ENCODE data around the gene EDNRA.

The EDNRA gene

DNA sequence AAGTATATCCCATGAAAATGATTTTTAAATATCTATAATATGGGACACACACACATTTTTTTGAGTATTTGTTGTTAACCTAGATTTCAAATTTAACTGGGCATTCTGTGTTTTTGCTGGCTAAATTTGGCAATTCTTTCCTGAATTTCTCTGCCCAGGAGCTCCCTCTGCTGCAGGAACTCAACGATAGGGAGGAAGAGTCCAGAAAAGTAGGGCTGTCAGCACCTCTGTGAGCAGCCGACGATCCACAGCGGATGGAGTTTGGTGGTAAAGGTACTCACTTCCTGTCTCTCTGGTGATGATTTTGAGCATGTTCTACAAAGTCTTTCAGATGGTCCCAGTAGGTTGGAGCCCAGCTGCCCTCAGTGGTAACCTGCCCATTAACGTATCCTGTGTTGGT lies 113.2 kb downstream of the EDNRA start:
- TF ChIP-seq EZH2phosphoT487 (IDR thresholded peaks at IDR 0.05; ENCODE audit: borderline replicate concordance, low read length) (no peak), CTCF (IDR thresholded peaks at IDR 0.05; ENCODE audit: low read depth, low read length, poor library complexity, severe bottlenecking) (no peak)
- no peaks in the 10 kb centered on the region for H3K4me1 ChIP-seq (ENCODE audit: control insufficient read depth, low read length)
- no peaks in the 10 kb centered on the region for H3K9me3 ChIP-seq (ENCODE audit: control insufficient read depth, insufficient read depth, low read length)
- no peaks in the 10 kb centered on the region for H3K79me2 ChIP-seq (ENCODE audit: control insufficient read depth, low read length)
- no peak overlapping the region for H3K4me2 ChIP-seq (ENCODE audit: low read length)
- H4K20me1 ChIP-seq (ENCODE audit: control insufficient read depth, insufficient read depth, low read depth, low read length), result no peaks in the 10 kb centered on the region
- no peaks in the 10 kb centered on the region for H3F3A ChIP-seq (ENCODE audit: control insufficient read depth, insufficient read depth)
- no peak overlapping the region for H3K4me3 ChIP-seq (ENCODE audit: low read length)
- no peak overlapping the region for H3K27ac ChIP-seq (ENCODE audit: low read depth, low read length)
- H3K9me2 ChIP-seq (replicated peaks; ENCODE audit: control insufficient read depth, low read length), result no peaks in the 10 kb centered on the region
- H3K27me3 ChIP-seq (ENCODE audit: control insufficient read depth, low read length), result 0 out of 2 replicates have a peak, but pooled peaks cover 2% of the 10 kb centered on the region
- H3K36me3 ChIP-seq (ENCODE audit: control insufficient read depth, low read length), result no peaks in the 10 kb centered on the region
